ENCODE measurements around the gene MGARP.

MGARP gene

GRCh38 chr4:139286186-139286698 is 6.2 kb upstream of the MGARP start (continued):
- TF ChIP-seq ZNF175 (tag by site-specific recombination; IDR thresholded peaks at IDR 0.05) (no peak), ZBTB21 (tag by site-specific recombination; IDR thresholded peaks at IDR 0.05) (no peak)

DNA sequence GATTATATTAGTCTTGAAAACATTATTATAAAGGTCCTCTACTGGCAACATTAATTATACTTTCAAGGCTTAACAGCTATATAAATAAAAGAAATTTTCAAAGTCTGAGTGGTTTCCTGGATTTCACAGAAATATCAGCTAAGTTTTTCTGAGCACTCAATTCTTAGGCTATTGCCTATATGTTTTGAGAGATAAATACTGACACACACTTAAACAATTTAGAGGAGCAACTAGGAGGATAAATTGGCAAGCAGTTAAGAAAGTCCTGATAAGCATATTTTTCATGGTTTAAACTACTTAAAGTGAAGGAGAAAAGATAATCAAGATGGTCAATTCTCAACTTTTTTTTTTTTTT is 2.7 kb upstream of the MGARP start:
- TF ChIP-seq ZNF169 (tag by site-specific recombination; IDR thresholded peaks at IDR 0.05) (no peak), ZNF138 (tag by site-specific recombination; IDR thresholded peaks at IDR 0.05; ENCODE audit: borderline replicate concordance) (no peak), ZNF600 (tag by site-specific recombination; IDR thresholded peaks at IDR 0.05) (no peak), ZNF660 (tag by site-specific recombination; IDR thresholded peaks at IDR 0.05) (no peak), ZNF146 (tag by site-specific recombination; IDR thresholded peaks at IDR 0.05) (no peak), SCRT1 (tag by site-specific recombination; IDR thresholded peaks at IDR 0.05; ENCODE audit: borderline replicate concordance) (no peak), ZNF791 (tag by site-specific recombination; IDR thresholded peaks at IDR 0.05) (no peak), ZNF621 (tag by site-specific recombination; IDR thresholded peaks at IDR 0.05) (no peak), ZNF175 (tag by site-specific recombination; IDR thresholded peaks at IDR 0.05) (no peak), HOXA7 (CRISPR knock-in tag; IDR thresholded peaks at IDR 0.05; ENCODE audit: borderline replicate concordance) (no peak), ZNF2 (tag by site-specific recombination; IDR thresholded peaks at IDR 0.05) (no peak), ZNF488 (tag by site-specific recombination; IDR thresholded peaks at IDR 0.05) (no peak), ZNF132 (tag by site-specific recombination; IDR thresholded peaks at IDR 0.05; ENCODE audit: borderline replicate concordance) (no peak)
- TF ChIP-seq, protein P1, sequence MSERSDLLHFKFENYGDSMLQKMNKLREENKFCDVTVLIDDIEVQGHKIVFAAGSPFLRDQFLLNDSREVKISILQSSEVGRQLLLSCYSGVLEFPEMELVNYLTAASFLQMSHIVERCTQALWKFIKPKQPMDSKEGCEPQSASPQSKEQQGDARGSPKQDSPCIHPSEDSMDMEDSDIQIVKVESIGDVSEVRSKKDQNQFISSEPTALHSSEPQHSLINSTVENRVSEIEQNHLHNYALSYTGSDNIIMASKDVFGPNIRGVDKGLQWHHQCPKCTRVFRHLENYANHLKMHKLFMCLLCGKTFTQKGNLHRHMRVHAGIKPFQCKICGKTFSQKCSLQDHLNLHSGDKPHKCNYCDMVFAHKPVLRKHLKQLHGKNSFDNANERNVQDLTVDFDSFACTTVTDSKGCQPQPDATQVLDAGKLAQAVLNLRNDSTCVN (tag by site-specific recombination; optimal IDR thresholded peaks at IDR 0.05) = no peak
- TF ChIP-seq, protein P2, sequence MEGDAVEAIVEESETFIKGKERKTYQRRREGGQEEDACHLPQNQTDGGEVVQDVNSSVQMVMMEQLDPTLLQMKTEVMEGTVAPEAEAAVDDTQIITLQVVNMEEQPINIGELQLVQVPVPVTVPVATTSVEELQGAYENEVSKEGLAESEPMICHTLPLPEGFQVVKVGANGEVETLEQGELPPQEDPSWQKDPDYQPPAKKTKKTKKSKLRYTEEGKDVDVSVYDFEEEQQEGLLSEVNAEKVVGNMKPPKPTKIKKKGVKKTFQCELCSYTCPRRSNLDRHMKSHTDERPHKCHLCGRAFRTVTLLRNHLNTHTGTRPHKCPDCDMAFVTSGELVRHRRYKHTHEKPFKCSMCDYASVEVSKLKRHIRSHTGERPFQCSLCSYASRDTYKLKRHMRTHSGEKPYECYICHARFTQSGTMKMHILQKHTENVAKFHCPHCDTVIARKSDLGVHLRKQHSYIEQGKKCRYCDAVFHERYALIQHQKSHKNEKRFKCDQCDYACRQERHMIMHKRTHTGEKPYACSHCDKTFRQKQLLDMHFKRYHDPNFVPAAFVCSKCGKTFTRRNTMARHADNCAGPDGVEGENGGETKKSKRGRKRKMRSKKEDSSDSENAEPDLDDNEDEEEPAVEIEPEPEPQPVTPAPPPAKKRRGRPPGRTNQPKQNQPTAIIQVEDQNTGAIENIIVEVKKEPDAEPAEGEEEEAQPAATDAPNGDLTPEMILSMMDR (tag by site-specific recombination; IDR thresholded peaks at IDR 0.05) = no peak
- Histone ChIP-seq H3K36me3 (ENCODE audit: control insufficient read depth in 2 of 2, insufficient read depth in 1 of 2, low read length in 2 of 2) (no peaks in the 10 kb centered on the region), H3K4me1 (ENCODE audit: control insufficient read depth, insufficient read depth, low read length) (no peaks in the 10 kb centered on the region), H3K4me3 (ENCODE audit: low read depth, low read length) (no peak overlapping the region), H3K9me3 (ENCODE audit: control insufficient read depth, insufficient read depth, low read depth, low read length) (no peaks in the 10 kb centered on the region), H3K27ac (ENCODE audit: extremely low read depth, low read depth, low read length) (no peak overlapping the region)
- CTCF ChIA-PET = interaction anchor here (0.6 to 1.9 kb wide), 2 partner anchors 13 to 68 kb away, joined by 4 to 11 read pairs; no protein-coding TSS in a partner anchor
- POLR2A ChIA-PET = interaction anchor here (1.0 kb wide), 1 partner anchor 18 kb away, joined by 3 read pairs; the partner anchor contains the start of gene NAA15

DNA sequence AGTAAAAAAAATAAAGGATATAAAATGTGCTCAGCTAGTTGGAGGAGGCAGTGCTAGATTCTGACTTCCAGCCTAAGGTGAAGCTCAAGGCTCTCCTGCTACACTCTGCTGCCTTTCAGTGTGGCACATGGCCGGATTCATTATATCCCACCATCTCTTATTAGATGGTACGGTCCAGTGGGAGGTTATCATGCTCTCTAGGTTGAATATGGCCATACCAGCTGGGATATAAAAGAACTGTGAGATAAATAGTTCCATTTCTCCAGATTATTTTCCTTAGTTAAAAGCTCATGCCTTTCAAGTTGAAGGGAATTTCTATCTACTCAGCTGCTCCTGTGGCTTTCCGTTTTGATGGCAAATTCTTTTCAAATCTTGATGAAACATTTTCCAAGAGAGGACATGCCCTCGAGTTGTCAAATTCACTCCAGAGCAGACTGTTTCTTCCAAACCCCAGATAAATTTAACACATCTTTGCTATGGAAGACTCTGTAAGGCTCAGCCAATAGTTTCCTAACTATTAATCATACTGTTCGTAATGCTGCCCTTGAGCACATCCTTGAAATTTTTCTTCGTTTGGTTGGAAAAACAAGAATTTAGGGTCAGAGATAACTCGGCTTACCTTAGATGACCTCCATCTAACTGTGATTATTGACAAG is 2.2 kb upstream of the MGARP start:
- H3K27ac ChIP-seq (ENCODE audit: extremely low read depth, low read depth, low read length) = no peak overlapping the region
- CTCF ChIA-PET = interaction anchor here (0.6 to 1.9 kb wide), 4 partner anchors 10 to 969 kb away, joined by 3 to 11 read pairs (median 4); no protein-coding TSS in a partner anchor
- POLR2A ChIA-PET = interaction anchor here (1.0 to 2.4 kb wide), 2 partner anchors 19 kb away, joined by 3 to 16 read pairs; partner anchors contain the start of gene NAA15
- no peaks in the 10 kb centered on the region for H3K36me3 ChIP-seq (ENCODE audit: control insufficient read depth in 2 of 2, insufficient read depth in 1 of 2, low read length in 2 of 2)
- H3K9me3 ChIP-seq (ENCODE audit: control insufficient read depth, insufficient read depth, low read depth, low read length) = no peaks in the 10 kb centered on the region
- no peak overlapping the region for H3K4me3 ChIP-seq (ENCODE audit: low read depth, low read length)
- TF ChIP-seq PRDM10 (tag by site-specific recombination; IDR thresholded peaks at IDR 0.05) = peak; percentile 89
- no peak for TF ChIP-seq ZNF433 (tag by site-specific recombination; IDR thresholded peaks at IDR 0.05; ENCODE audit: low read depth)
- no peak for TF ChIP-seq GLIS1 (tag by site-specific recombination; IDR thresholded peaks at IDR 0.05)
- no peaks in the 10 kb centered on the region for H3K4me1 ChIP-seq (ENCODE audit: control insufficient read depth, insufficient read depth, low read length)

Measured in HEK293 (cell line).